Activated naive CD4-positive, alpha-beta T cell treated with anti-CD3 and anti-CD28 coated beads, Interleukin-2, amount 10 ng/mL, durations not matched to agents 7 days and 5 days (primary cell): Measurements from ENCODE around the gene DMGDH.

Experiments
- CTCF ChIA-PET: fragments of 350-600 bp; sonication (Branson Sonifier 250); formaldehyde crosslinking; loops from one replicate; lab custom pipeline; 2021; ENCODE audit warnings: antibody characterized with exemption; lab: Charles Lee
- DNase-seq: peaks from one replicate; pipeline ENCODE4 v3.0.0-alpha.2; 2020
- H3K27ac Mint-ChIP-seq: one replicate; pipeline ENCODE4 v1.8.0; 2021; ENCODE audit warnings: mild to moderate bottlenecking, moderate library complexity, mixed read lengths
- H3K27me3 Mint-ChIP-seq: one replicate; pipeline ENCODE4 v1.8.0; 2021; ENCODE audit warnings: mild to moderate bottlenecking, mixed read lengths
- H3K36me3 Mint-ChIP-seq: one replicate; pipeline ENCODE4 v1.8.0; 2021; ENCODE audit warnings: mixed read lengths
- H3K4me1 Mint-ChIP-seq: one replicate; pipeline ENCODE4 v1.8.0; 2021; ENCODE audit warnings: mixed read lengths
- H3K4me3 Mint-ChIP-seq: one replicate; pipeline ENCODE4 v1.8.0; 2021; ENCODE audit warnings: mild to moderate bottlenecking, moderate library complexity, mixed read lengths
- H3K9me3 Mint-ChIP-seq: one replicate; pipeline ENCODE4 v1.8.0; 2021; ENCODE audit warnings: mixed read lengths

Gene DMGDH

DNA sequence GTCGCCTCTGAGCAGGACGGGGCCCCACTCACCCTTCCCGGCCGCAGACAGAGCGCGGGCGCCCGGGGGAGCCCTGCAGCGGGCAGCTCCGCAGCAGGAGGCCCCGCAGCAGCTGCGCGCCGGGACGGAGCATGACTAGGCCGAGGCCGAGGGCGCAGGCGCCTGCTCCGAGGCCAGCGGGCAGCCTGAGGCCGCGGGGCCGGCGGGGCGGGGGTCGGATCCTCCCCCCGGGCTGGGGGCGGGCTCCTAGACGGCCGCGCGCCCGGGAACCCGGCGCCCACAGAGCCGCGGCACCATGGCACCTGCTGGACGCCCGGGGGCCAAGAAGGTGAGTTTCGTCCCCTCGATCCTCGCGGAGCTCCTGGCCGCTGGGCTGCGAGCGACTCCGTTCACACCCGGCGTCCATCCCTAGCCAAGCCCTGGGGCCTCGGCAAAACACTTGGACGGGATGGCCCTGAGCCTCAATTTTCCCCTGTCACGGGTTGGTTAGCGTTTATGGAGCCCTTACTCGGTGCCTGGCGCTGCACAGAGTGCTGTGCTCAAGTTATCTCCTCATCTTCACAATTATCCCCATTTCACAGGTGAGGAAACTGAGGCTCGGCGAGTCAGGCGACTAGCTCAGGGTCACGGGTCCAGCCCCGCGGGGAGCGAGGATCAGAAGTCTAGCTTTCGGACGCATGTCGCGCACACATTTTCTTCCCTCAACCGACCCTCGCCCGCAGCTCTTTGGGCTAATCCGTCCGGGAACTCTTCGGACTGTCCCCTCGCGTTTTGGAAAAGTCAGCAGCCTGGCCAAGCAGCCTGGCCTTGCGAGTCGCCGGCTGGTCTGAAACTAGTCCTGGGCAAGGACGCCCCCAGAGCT is at the start of gene DMGDH, which contains the start of gene BHMT2:
Gene DMGDH, minus strand, starts transcription at position 187 of the 862 bp plus-strand sequence. Its CDS starts 54 bp downstream, at position 133.
Gene BHMT2, plus strand, starts transcription at position 280 of the 862 bp plus-strand sequence. Its CDS starts 16 bp downstream, at position 296.
- CTCF ChIA-PET, result no interaction called here
- H3K27ac Mint-ChIP-seq, result no peak within 1 kb of the TSS

DNA sequence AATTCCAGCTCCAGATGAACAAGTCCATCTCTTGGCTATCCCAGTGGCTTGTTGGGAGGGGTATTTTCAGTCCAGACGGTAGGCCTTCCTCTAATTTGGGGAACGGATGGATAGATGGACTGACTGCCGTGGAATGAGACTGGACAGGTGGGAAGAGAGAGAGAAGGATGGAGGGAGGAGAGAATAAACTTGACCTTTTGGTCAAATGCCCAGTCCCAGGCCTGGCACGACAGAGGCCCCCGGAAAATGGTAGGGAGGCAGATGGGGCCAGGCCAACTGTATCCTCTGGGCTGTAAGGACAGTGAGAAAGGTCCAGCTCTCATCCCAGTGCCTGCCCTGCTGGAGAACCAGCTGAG is 43.2 kb upstream of the DMGDH start:
- Mint-ChIP-seq H3K27me3 (peaks cover 48% of the 10 kb centered on the region), H3K27ac (no peak overlapping the region), H3K4me3 (no peak overlapping the region), H3K36me3 (no peaks in the 10 kb centered on the region), H3K9me3 (no peaks in the 10 kb centered on the region), H3K4me1 (no peaks in the 10 kb centered on the region)
- CTCF ChIA-PET, result interaction anchor here (1.2 kb wide), 1 partner anchor 140 kb away, joined by 3 read pairs; no protein-coding TSS in a partner anchor
- no peak for DNase-seq

More for the DNA sequence above, at the start of gene DMGDH, which contains the start of gene BHMT2:
- no peaks in the 10 kb centered on the region for H3K9me3 Mint-ChIP-seq
- H3K27me3 Mint-ChIP-seq, result peaks cover 47% of the 10 kb centered on the region
- H3K4me1 Mint-ChIP-seq, result no peaks in the 10 kb centered on the region
- no peak for DNase-seq
- H3K4me3 Mint-ChIP-seq, result no peak within 1 kb of the TSS
- no peaks in the 10 kb centered on the region for H3K36me3 Mint-ChIP-seq

DNA sequence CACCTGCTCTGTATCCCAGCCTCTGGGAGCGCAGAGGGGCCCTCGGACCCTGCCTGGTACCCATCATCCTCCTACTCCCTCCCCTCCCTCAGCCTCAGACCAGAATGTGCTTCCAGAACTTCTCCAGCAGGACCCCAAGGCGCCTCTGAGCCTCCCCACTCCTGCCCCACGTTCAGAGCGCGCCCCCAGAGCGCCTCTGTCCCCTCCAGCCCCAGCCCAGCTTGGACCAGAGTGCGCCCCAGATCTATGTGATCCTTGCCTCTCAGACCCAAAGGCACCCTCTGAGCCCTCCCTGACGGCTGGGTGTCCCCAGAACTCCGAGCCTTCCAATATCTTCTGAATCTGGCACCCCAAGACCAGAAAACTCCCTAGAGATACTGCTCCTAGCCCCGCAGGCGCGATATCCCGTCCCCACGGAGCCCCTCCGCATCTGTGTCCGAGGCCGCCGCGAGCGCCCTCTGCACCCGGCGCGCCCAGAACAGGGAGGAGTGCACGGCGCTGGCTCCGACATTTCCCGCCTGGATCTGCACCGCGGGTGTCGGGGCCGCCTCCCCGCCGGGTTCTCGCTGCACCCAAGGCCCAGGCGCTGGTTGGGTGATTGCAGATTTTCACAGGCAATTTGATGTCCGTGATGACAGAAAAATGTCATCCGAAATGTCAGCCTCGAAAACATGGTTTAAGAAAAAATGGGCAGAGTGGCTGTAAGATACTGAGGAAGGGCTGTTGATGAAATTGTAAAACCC is 42.7 kb upstream of the DMGDH start:
- no peak overlapping the region for H3K4me3 Mint-ChIP-seq
- DNase-seq, result no peak
- no peaks in the 10 kb centered on the region for H3K9me3 Mint-ChIP-seq
- H3K36me3 Mint-ChIP-seq, result no peaks in the 10 kb centered on the region
- no peaks in the 10 kb centered on the region for H3K4me1 Mint-ChIP-seq
- H3K27ac Mint-ChIP-seq, result no peak overlapping the region
- H3K27me3 Mint-ChIP-seq, result peaks cover 53% of the 10 kb centered on the region
- CTCF ChIA-PET, result interaction anchor here (1.2 kb wide), 1 partner anchor 139 kb away, joined by 3 read pairs; no protein-coding TSS in a partner anchor

DNA sequence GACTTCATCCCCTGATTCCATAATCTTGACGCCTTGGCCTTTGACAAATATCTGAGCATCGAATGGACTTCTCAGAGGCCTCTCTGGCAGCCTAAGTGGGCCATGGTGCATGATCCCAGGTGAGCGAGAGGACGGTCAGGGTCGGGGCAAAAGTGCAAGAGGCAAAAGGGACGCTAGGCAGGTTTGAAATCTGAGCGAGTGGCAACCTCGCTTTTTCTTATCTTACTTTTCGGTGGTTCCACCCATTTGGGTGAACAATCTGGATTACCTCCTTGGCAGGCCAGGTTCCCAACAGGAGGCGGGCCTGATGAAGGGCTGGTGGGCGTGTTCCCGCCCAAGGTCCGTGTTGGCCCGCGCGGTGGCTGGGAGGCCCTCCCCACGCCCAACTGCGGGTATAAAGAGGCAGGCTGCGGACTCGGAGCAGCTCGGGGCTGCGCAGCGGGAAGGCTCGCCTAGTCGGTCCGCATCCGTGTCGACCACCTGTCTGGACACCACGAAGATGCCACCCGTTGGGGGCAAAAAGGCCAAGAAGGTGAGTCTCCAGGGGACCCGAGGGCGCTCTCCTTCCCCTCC is 42.0 kb upstream of the DMGDH start, which contains the start of gene BHMT:
Gene BHMT, plus strand, starts transcription at position 423 of the 573 bp plus-strand sequence. Its CDS starts 77 bp downstream, at position 500.
- no peak for DNase-seq
- H3K36me3 Mint-ChIP-seq, result no peaks in the 10 kb centered on the region
- H3K4me3 Mint-ChIP-seq, result no peak within 1 kb of the TSS
- peaks cover 60% of the 10 kb centered on the region for H3K27me3 Mint-ChIP-seq
- no peaks in the 10 kb centered on the region for H3K9me3 Mint-ChIP-seq
- CTCF ChIA-PET, result interaction anchor here (1.2 kb wide), 1 partner anchor 139 kb away, joined by 3 read pairs; no protein-coding TSS in a partner anchor
- H3K4me1 Mint-ChIP-seq, result no peaks in the 10 kb centered on the region
- H3K27ac Mint-ChIP-seq, result no peak within 1 kb of the TSS

DNA sequence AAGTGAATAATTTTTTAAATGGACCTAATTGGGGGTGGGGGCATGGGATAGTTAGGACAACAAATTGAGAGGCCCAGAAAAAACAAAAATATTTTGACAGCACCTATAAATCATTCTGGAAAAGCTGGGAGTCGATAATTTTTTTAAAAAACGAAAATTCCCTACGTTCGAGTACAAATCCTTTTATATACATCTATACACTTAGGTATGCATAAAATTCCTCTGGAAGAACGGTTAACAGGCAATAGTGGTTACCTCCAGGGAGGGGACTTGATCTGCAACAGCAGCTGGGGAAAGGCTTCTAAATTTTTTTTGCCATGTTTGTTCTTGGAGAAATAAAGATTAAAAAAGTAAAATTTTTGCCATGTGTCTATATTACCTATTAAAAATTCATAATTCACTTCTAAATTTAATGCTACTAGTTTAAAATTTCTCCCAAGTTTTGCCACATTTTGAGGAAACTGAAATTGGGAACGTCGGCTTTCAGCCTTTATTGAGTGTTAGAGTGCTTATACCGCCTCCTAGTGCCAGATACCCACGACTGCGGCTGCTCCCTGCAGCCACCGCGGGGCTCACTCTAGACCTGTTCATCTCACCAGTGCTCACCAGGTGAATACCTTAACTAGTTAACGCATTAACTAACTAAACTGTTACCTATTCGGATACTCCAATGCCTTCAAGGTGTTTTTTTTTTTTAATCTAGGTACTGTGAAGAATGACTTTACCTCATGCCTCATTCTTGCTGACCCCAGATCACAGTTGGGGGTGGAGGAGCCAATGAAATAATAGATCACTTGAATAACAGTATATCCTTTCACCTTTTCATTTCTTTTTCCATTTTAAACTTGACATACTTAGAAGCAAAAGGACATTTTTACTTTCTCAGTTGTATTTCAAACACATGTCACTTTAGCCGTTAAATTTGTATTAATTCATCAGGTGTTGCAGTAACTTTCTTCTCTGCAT is 40.3 kb upstream of the DMGDH start:
- no peaks in the 10 kb centered on the region for H3K9me3 Mint-ChIP-seq
- no peaks in the 10 kb centered on the region for H3K36me3 Mint-ChIP-seq
- H3K4me3 Mint-ChIP-seq, result no peak overlapping the region

DNA sequence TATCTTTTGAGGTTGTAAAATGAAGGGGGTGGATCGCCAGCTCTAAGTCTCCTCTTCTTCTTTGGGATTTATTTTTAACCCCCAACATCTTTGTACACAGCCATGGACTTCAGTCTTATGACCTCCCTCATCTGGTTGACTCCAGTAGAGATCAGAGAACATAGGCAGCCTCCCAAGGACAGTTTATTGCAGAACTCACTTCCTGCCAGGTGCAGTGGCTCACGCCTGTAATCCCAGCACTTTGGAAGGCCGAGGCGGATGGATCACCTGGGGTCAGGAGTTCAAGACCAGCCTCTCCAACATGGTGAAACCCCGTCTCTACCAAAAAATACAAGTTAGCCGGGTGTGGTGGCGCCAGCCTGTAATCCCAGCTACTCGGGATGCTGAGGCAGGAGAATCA is 39.3 kb upstream of the DMGDH start:
- no peak for DNase-seq
- peaks cover 60% of the 10 kb centered on the region for H3K27me3 Mint-ChIP-seq
- CTCF ChIA-PET, result interaction anchor here (0.6 to 3.7 kb wide), 4 partner anchors 24 to 84 kb away, joined by 3 to 22 read pairs (median 6); no protein-coding TSS in a partner anchor
- no peaks in the 10 kb centered on the region for H3K4me1 Mint-ChIP-seq
- no peak overlapping the region for H3K27ac Mint-ChIP-seq
- no peaks in the 10 kb centered on the region for H3K36me3 Mint-ChIP-seq
- H3K9me3 Mint-ChIP-seq, result no peaks in the 10 kb centered on the region
- H3K4me3 Mint-ChIP-seq, result no peak overlapping the region

More for the DNA sequence above, 40.3 kb upstream of the DMGDH start:
- peaks cover 58% of the 10 kb centered on the region for H3K27me3 Mint-ChIP-seq
- H3K27ac Mint-ChIP-seq, result no peak overlapping the region
- H3K4me1 Mint-ChIP-seq, result no peaks in the 10 kb centered on the region
- peak; percentile 39 for DNase-seq
- CTCF ChIA-PET, result interaction anchor here (1.1 kb wide), 1 partner anchor 85 kb away, joined by 8 read pairs; no protein-coding TSS in a partner anchor

DNA sequence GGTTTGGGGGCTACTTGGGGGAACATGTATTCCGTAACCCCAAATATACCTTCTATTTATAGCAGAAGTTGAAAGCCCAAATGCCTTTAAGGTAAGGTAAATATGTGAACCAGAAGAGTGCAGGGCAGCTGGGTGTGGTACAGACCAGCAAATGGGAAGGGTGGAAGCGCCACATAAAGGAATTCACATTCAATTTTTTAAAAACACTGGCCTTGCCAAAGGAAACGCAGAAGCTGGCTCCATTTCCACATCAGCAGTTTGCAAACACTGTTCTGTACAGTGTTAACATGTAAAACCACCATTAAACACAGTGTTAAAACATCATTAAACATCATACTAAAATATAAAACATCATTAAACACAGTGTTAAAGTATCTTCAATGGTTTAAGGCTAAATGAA is 38.6 kb upstream of the DMGDH start:
- no peak overlapping the region for H3K27ac Mint-ChIP-seq
- H3K27me3 Mint-ChIP-seq, result peaks cover 54% of the 10 kb centered on the region
- no peaks in the 10 kb centered on the region for H3K36me3 Mint-ChIP-seq
- H3K9me3 Mint-ChIP-seq, result no peaks in the 10 kb centered on the region
- no peak overlapping the region for H3K4me3 Mint-ChIP-seq
- DNase-seq, result no peak
- CTCF ChIA-PET, result interaction anchor here (0.6 to 3.7 kb wide), 3 partner anchors 25 to 83 kb away, joined by 3 to 22 read pairs (median 3); no protein-coding TSS in a partner anchor
- no peaks in the 10 kb centered on the region for H3K4me1 Mint-ChIP-seq

DNA sequence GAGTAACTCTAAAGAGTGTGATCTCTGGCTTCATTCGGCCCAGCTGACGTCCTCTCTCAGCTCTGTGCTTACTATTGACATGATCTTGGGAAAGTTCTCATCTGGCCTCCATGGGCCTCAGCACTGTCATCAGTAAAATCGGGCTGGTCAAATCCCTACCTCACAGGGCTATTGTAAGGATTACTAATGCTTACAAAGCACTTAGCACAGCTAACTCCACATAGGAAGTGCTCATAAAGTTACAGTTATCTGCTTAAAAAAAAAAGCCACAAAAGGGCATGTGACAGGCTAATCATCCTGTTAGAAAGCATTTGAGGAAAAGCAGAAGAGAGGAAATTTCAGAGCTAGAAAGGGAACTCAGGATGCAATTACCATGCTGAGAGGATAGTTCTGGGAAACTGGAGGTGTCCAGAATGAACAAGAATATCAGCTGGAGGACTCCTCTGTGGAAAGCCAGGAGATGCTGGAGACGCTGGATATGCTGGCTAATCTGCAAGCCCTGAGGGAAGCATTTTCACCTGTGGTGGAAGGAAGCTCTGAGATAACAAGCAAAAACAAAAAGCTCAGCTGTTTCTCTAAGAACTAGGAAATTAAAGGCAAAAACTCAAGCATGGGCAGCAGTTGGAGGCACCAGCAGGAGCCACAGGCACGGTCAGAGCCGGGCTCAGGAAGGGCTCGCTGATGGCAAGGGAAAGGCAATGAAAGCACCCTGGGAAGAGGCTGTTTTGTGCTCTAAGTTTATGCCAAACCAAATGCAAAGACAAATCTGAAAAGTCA is 37.7 kb upstream of the DMGDH start:
- H3K27ac Mint-ChIP-seq, result no peak overlapping the region
- no peaks in the 10 kb centered on the region for H3K9me3 Mint-ChIP-seq
- no peak overlapping the region for H3K4me3 Mint-ChIP-seq
- H3K36me3 Mint-ChIP-seq, result no peaks in the 10 kb centered on the region
- CTCF ChIA-PET, result interaction anchor here (0.7 to 3.7 kb wide), 4 partner anchors 26 to 602 kb away, joined by 3 to 22 read pairs (median 6); no protein-coding TSS in a partner anchor
- no peaks in the 10 kb centered on the region for H3K4me1 Mint-ChIP-seq
- no peak for DNase-seq
- peaks cover 45% of the 10 kb centered on the region for H3K27me3 Mint-ChIP-seq

DNA sequence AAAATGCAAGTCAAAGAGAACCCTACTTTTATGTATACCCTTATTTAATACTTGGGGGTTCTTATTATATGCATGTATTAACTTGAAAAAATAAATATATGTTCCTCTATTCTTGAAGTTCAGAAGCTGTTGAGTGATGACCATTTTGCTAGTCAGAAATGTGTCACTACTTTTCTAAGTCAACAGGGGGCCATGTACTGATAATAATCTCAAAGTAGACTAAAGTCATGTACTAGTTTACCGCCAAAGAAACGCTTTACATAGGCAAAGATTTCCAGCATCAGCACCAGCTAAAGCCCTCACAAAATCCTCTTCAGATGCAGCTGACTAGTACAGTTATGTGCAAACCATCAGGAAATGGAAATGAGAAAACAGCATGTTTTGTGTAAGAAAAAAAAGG is 36.4 kb upstream of the DMGDH start:
- H3K9me3 Mint-ChIP-seq, result peaks cover 1% of the 10 kb centered on the region
- no peak overlapping the region for H3K27ac Mint-ChIP-seq
- CTCF ChIA-PET, result interaction anchor here (1.3 to 3.7 kb wide), 4 partner anchors 12 to 86 kb away, joined by 3 to 22 read pairs (median 7); no protein-coding TSS in a partner anchor
- DNase-seq, result no peak
- H3K27me3 Mint-ChIP-seq, result peaks cover 34% of the 10 kb centered on the region
- H3K36me3 Mint-ChIP-seq, result no peaks in the 10 kb centered on the region
- H3K4me3 Mint-ChIP-seq, result no peak overlapping the region
- H3K4me1 Mint-ChIP-seq, result no peaks in the 10 kb centered on the region

DNA sequence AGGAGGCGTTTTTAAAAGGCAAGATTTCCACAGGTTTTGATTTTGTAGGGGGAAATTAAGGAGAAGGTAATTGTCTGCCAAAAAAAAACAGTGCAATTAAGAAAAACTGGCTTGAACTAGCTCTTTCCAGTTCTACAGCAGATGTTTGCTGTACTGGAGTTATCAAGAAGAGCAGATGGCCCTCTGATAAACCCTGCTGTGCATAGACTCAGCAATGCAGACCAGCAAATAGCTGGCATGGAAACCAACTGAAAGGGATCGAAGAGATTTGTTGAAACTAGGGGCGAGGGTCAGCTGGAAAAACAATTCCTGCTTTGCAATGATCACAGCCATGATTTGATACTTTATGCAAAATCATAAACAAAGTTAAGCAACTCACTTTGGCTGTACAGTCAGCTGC is 24.3 kb upstream of the DMGDH start:
- Mint-ChIP-seq H3K4me3 (no peak overlapping the region), H3K27ac (no peak overlapping the region), H3K36me3 (no peaks in the 10 kb centered on the region), H3K27me3 (peaks cover 4% of the 10 kb centered on the region), H3K4me1 (no peaks in the 10 kb centered on the region), H3K9me3 (no peaks in the 10 kb centered on the region)
- CTCF ChIA-PET, result no interaction called here
- no peak for DNase-seq

DNA sequence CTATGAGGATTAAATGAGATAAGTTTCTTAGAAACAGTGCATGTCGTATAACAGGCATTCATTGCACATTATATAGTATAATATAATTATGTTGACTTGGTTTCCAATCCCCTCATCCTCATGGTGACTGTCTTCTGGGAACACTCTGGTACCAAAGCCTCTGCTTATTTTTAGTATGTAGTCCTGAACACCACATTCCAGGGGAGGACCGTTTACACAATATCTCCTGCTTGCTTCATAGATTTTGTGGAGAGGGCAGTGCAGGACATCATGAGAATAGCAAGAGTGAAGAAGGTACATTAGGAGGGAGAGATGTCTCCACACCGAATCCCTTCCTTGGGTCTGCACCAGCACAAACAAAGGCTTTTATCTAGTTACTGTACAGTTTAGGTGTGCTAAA is 21.6 kb upstream of the DMGDH start:
- Mint-ChIP-seq H3K27ac (no peak overlapping the region), H3K9me3 (no peaks in the 10 kb centered on the region), H3K27me3 (peaks cover 4% of the 10 kb centered on the region), H3K36me3 (no peaks in the 10 kb centered on the region), H3K4me3 (no peak overlapping the region), H3K4me1 (no peaks in the 10 kb centered on the region)
- CTCF ChIA-PET, result no interaction called here
- no peak for DNase-seq

DNA sequence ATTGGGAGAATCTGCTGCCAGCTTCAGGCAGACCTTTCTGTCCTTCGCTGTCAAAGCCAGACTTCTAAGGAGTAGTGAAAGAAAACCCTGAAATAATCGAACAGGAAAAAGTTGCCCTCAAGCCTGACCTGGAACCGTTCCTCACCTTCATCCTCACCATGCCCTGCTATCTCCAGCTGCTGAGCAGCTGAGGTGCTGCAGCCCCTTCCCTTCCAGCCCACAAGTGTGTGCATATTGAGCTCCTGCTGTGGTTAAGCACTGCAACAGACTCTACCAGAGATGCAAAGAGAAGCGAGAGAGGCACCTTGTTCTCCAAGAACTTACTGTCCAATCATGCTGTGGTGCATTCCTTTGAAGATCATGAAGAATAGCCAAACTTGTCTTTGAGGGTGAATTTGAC is 19.0 kb upstream of the DMGDH start:
- CTCF ChIA-PET, result interaction anchor here (0.8 kb wide), 1 partner anchor 769 kb away, joined by 3 read pairs; no protein-coding TSS in a partner anchor
- Mint-ChIP-seq H3K4me1 (no peaks in the 10 kb centered on the region), H3K27me3 (peaks cover 4% of the 10 kb centered on the region), H3K9me3 (no peaks in the 10 kb centered on the region), H3K27ac (no peak overlapping the region), H3K36me3 (no peaks in the 10 kb centered on the region), H3K4me3 (no peak overlapping the region)
- no peak for DNase-seq
